C4-2B (cell line): ENCODE measurements around the gene SPRED3.

Source experiments
- H3K27ac ChIP-seq: fragments of 450-650 bp; 2 replicates; pipeline ENCODE4 v1.5.1; 2017
- CTCF ChIP-seq: fragments of 450-650 bp; conservative IDR thresholded peaks from 2 replicates; pipeline ENCODE4 v1.5.1; 2017; ENCODE audit warnings: mild to moderate bottlenecking
- ZFX ChIP-seq: fragments of 450-650 bp; IDR thresholded peaks from 2 replicates; pipeline ENCODE4 v1.6.1; 2017

The SPRED3 gene

GRCh38 chr19:38433268-38433733 lies 44.8 kb downstream of the SPRED3 start, which contains the start of gene RYR1:
RYR1 (plus strand) TSS chr19:38433691; CDS start chr19:38433830, 139 bp downstream.
- TF ChIP-seq ZFX: no peak
- no peak for TF ChIP-seq CTCF
- H3K27ac ChIP-seq: no peak within 1 kb of the TSS

GRCh38 chr19:38434549-38435051 lies 46.1 kb downstream of the SPRED3 start:
- TF ChIP-seq ZFX (no peak), CTCF (no peak)
- no peak overlapping the region for H3K27ac ChIP-seq

- TF ChIP-seq ZFX (no peak), CTCF (no peak)
- H3K27ac ChIP-seq: no peak overlapping the region
These were observed 48.8 kb downstream of the SPRED3 start for GRCh38 chr19:38437295-38437694.

- H3K27ac ChIP-seq: no peak overlapping the region
- TF ChIP-seq CTCF (no peak), ZFX (no peak)
These were observed 49.4 kb downstream of the SPRED3 start for GRCh38 chr19:38437917-38438316.

GRCh38 chr19:38440592-38440991 lies 52.1 kb downstream of the SPRED3 start:
- no peak for TF ChIP-seq CTCF
- no peak for TF ChIP-seq ZFX
- no peak overlapping the region for H3K27ac ChIP-seq

- TF ChIP-seq CTCF: no peak
- TF ChIP-seq ZFX: no peak
- no peak overlapping the region for H3K27ac ChIP-seq
These were observed 53.3 kb downstream of the SPRED3 start for GRCh38 chr19:38441657-38442348.

- no peak overlapping the region for H3K27ac ChIP-seq
- TF ChIP-seq ZFX: no peak
These were observed 54.2 kb downstream of the SPRED3 start for GRCh38 chr19:38442736-38443135.
